Measurements from ENCODE around the gene SHLD1. TPM values are rescaled to one million over a fixed set of nuclear protein-coding genes. Genes with fewer than 3 reads are reported as not detected.
A peak's percentile ranks its signal among the peaks of the same experiment; 100 is the strongest.

Gene SHLD1
- total and polyA plus RNA-seq, 4 donors = 6.2 to 9.0 (median 8.6) TPM

DNA sequence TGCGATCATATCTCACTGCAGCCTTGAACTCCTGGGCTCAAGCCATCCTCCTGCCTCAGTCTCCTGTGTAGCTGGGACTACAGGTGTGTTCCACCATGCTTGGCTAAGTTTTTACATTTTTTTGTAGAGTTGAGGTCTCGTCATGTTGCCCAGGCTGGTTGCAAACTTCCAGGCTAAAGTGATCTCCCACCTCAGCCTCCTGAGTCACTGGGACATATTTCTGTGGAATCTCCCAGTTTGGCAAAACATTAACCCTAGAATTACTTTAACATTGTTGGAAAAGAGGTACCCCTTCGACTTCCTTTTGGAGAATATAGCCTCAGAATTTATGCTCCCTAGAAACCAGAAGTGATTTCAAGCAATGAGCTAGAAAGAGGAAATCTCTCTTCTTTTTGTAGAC is 57.2 kb downstream of the SHLD1 start:
- no peaks in the 10 kb centered on the region for H3K9me3 ChIP-seq (ENCODE audit: control insufficient read depth, insufficient read depth, low read length)
- peaks cover 2% of the 10 kb centered on the region for H3K36me3 ChIP-seq (ENCODE audit: control insufficient read depth, insufficient read depth, low read length)
- no peaks in the 10 kb centered on the region for H3K27me3 ChIP-seq (ENCODE audit: control insufficient read depth, insufficient read depth, low read length)
- 80% methylated on average over 1 of the region's 3 CpGs for WGBS (ENCODE audit: insufficient coverage)
- no peak overlapping the region for H3K27ac ChIP-seq (ENCODE audit: low read depth, low read length)
- DNase-seq (ENCODE audit: low read depth in 4 of 6, low spot score in 6 of 6) = no peak
- no peak overlapping the region for H3K4me3 ChIP-seq (ENCODE audit: low read depth, low read length)
- no peaks in the 10 kb centered on the region for H3K4me1 ChIP-seq (ENCODE audit: control insufficient read depth, insufficient read depth, low read length)

DNA sequence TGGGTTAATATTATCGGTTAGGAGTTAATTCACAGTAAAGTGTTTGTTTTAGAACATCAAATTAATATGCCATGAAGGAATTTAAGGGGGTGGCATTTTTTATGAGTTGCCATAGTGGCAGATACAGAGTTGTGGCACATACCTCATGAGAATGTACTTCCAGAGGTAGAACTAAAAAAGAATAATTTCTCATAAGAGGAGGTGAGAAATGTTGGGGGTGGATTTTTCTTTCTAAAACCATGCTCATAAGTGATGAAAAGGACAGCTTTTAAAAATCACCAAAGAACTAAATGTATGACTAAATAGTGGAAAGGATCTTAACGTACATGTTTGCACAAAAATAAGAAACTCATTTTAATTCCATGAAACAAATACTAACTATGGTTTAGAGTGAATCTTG is 58.7 kb downstream of the SHLD1 start:
- Histone ChIP-seq H3K9me3 (ENCODE audit: control insufficient read depth, insufficient read depth, low read length) (no peaks in the 10 kb centered on the region), H3K4me1 (ENCODE audit: control insufficient read depth, insufficient read depth, low read length) (no peaks in the 10 kb centered on the region), H3K36me3 (ENCODE audit: control insufficient read depth, insufficient read depth, low read length) (no peaks in the 10 kb centered on the region), H3K4me3 (ENCODE audit: low read depth, low read length) (no peak overlapping the region), H3K27me3 (ENCODE audit: control insufficient read depth, insufficient read depth, low read length) (no peaks in the 10 kb centered on the region), H3K27ac (ENCODE audit: low read depth, low read length) (no peak overlapping the region)
- DNase-seq (ENCODE audit: low read depth in 4 of 6, low spot score in 6 of 6) = no peak
- WGBS (ENCODE audit: insufficient coverage) = no CpG with 5 or more reads among the region's 2 CpGs

DNA sequence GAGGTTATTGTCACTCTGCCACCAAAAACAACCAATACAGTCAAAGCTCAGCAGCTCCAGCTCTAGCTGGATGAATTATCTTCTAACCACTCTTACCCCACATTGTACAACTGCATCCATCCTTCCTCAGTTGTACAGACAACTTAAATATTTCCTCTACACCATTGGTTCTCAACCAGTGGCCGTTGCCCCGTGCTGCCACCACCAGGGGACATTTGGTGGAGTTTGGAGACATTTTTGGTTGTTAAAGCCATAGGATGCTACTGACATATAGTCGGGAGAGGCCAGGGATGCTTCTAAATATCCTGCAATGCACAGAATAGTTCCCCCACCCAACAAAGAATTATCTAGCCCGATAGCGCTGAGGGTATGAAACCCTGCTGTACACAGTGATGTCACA is 59.3 kb downstream of the SHLD1 start:
- Histone ChIP-seq H3K4me3 (ENCODE audit: low read depth, low read length) (no peak overlapping the region), H3K36me3 (ENCODE audit: control insufficient read depth, insufficient read depth, low read length) (no peaks in the 10 kb centered on the region), H3K4me1 (ENCODE audit: control insufficient read depth, insufficient read depth, low read length) (no peaks in the 10 kb centered on the region), H3K27me3 (ENCODE audit: control insufficient read depth, insufficient read depth, low read length) (no peaks in the 10 kb centered on the region), H3K27ac (ENCODE audit: low read depth, low read length) (no peak overlapping the region), H3K9me3 (ENCODE audit: control insufficient read depth, insufficient read depth, low read length) (no peaks in the 10 kb centered on the region)
- WGBS (ENCODE audit: insufficient coverage) = 95% methylated on average over 2 of the region's 5 CpGs
- DNase-seq (ENCODE audit: low read depth in 4 of 6, low spot score in 6 of 6) = no peak

DNA sequence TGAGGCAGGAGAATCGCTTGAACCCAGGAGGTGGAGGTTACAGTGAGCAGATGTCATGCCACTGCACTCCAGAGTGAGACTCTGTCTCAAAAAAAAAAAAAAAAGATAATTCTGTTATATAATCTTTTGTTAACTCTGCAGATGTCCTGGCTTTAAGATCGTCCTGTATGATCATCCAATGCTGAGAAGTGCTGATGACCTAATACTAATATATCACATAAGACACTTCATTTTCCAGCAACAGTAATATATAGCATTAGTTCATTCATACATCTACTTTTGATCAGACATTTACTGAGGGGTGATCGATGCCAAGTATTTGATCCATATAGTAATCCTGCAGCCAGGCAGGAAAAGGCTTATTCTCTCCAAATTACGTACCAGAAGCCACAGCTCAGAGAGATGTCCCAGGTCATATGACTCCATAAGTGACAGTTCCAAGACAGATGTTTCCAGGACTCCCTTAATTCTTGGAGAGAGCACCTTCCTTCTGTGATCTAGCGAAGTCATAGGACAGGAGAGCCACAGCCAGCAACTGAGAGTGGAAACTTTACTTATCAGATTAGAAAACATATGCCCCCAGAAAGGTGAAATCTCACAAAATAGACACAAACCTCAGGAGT is 60.7 kb downstream of the SHLD1 start:
- WGBS (ENCODE audit: insufficient coverage) = 94% methylated on average over 3 of the region's 5 CpGs
- no peaks in the 10 kb centered on the region for H3K27me3 ChIP-seq (ENCODE audit: control insufficient read depth, insufficient read depth, low read length)
- no peak overlapping the region for H3K27ac ChIP-seq (ENCODE audit: low read depth, low read length)
- no peaks in the 10 kb centered on the region for H3K4me1 ChIP-seq (ENCODE audit: control insufficient read depth, insufficient read depth, low read length)
- DNase-seq (ENCODE audit: low read depth in 4 of 6, low spot score in 6 of 6) = no peak
- no peaks in the 10 kb centered on the region for H3K36me3 ChIP-seq (ENCODE audit: control insufficient read depth, insufficient read depth, low read length)
- H3K4me3 ChIP-seq (ENCODE audit: low read depth, low read length) = no peak overlapping the region
- H3K9me3 ChIP-seq (ENCODE audit: control insufficient read depth, insufficient read depth, low read length) = no peaks in the 10 kb centered on the region

DNA sequence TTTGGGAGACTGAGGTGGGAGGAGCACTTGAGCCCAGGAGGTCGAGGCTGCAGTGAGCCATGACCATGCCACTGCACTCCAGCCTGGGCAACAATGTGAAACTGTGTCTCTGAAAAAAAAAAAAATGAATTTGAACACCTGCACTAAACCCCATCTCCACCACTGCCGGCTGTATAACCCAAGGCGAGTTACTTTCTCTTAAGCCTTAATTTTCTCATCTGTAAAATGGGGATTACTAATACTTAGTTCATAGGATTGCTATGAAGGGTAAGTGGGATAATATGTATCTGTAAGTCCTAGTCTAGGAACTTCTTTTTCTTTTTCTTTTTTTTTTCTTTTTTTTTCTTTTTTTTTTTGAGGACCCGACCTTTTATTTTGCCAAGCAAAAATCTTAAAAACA is 61.5 kb downstream of the SHLD1 start:
- H3K27me3 ChIP-seq (ENCODE audit: control insufficient read depth, insufficient read depth, low read length) = no peaks in the 10 kb centered on the region
- H3K4me3 ChIP-seq (ENCODE audit: low read depth, low read length) = no peak overlapping the region
- H3K36me3 ChIP-seq (ENCODE audit: control insufficient read depth, insufficient read depth, low read length) = no peaks in the 10 kb centered on the region
- H3K4me1 ChIP-seq (ENCODE audit: control insufficient read depth, insufficient read depth, low read length) = no peaks in the 10 kb centered on the region
- DNase-seq (ENCODE audit: low read depth in 4 of 6, low spot score in 6 of 6) = no peak
- WGBS (ENCODE audit: insufficient coverage) = no CpG with 5 or more reads among the region's 4 CpGs
- H3K9me3 ChIP-seq (ENCODE audit: control insufficient read depth, insufficient read depth, low read length) = no peaks in the 10 kb centered on the region
- H3K27ac ChIP-seq (ENCODE audit: low read depth, low read length) = no peak overlapping the region

DNA sequence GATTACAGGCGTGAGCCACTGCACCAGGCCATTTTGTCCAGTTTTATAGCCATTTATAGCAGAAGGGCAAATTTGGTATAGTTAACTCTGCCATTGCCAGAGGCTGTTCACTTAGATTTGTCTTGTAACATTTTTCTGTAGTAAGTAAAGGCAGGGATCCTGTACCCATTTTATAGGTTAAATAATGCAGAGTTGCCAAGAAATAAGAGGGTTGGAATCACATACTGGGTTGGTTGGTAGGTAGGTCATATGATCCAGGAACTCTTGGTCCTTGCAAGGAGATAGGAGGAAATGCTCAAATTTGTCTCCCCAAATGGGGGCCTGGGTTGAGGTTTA is 68.1 kb downstream of the SHLD1 start:
- H3K9me3 ChIP-seq (ENCODE audit: control insufficient read depth, insufficient read depth, low read length) = no peaks in the 10 kb centered on the region
- no peak overlapping the region for H3K4me3 ChIP-seq (ENCODE audit: low read depth, low read length)
- H3K36me3 ChIP-seq (ENCODE audit: control insufficient read depth, insufficient read depth, low read length) = no peaks in the 10 kb centered on the region
- no CpG with 5 or more reads among the region's 1 CpG for WGBS (ENCODE audit: insufficient coverage)
- no peaks in the 10 kb centered on the region for H3K27me3 ChIP-seq (ENCODE audit: control insufficient read depth, insufficient read depth, low read length)
- no peak for DNase-seq (ENCODE audit: low read depth in 4 of 6, low spot score in 6 of 6)
- H3K27ac ChIP-seq (ENCODE audit: low read depth, low read length) = no peak overlapping the region
- no peaks in the 10 kb centered on the region for H3K4me1 ChIP-seq (ENCODE audit: control insufficient read depth, insufficient read depth, low read length)

DNA sequence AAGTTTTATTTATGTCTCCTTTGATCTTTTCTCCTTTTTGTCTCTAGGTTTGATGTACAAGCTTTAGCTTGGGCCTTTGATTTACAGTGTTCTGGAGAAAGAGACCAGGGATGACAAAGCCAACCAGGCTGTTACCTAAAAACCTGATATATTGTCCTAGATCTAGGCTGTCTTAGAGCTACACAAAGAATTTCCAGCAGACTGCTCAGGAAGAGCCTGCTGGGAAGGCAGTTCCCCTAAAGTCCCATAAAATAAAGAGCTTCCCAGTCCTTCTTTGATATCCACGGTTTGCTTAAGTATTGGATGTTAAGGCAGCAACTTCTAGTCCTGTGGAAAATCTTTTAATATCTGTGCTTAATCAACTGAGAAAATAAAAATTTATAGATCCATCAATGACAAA is 70.5 kb downstream of the SHLD1 start:
- no CpG with 5 or more reads among the region's 1 CpG for WGBS (ENCODE audit: insufficient coverage)
- no peaks in the 10 kb centered on the region for H3K27me3 ChIP-seq (ENCODE audit: control insufficient read depth, insufficient read depth, low read length)
- no peak overlapping the region for H3K4me3 ChIP-seq (ENCODE audit: low read depth, low read length)
- no peaks in the 10 kb centered on the region for H3K4me1 ChIP-seq (ENCODE audit: control insufficient read depth, insufficient read depth, low read length)
- no peak overlapping the region for H3K27ac ChIP-seq (ENCODE audit: low read depth, low read length)
- no peaks in the 10 kb centered on the region for H3K36me3 ChIP-seq (ENCODE audit: control insufficient read depth, insufficient read depth, low read length)
- peak in 1 of 6 donors; percentile 56 for DNase-seq (ENCODE audit: low read depth in 4 of 6, low spot score in 6 of 6)
- H3K9me3 ChIP-seq (ENCODE audit: control insufficient read depth, insufficient read depth, low read length) = no peaks in the 10 kb centered on the region

DNA sequence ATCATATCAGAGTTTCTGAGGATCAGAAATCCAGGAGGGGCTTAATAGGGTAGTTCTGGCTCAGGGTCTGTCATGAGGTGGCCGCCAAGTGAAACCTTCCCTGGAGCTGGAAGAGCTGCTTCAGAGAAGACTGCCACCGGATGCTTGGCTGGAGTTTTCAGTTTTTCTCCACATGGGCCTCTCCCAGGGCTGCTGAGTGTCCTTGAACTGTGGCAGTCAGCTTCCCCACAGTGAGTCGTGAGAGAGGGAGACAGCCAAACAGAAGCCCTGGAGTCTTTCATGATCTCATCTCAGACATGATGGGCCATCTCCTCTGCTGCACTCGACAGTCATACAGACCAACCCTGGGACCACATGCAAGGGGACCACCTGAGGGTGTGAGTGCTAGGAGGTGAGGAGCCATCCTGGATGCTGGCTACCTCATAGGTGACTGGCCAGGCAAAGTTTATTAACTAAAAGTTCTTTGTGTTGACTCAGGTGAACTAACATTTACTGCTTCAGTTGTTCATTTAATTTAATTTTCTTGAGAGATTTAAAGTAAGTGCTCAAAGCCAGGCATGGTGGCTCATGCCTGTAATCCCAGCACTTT is 71.5 kb downstream of the SHLD1 start:
- 78% methylated on average over 3 of the region's 4 CpGs for WGBS (ENCODE audit: insufficient coverage)
- Histone ChIP-seq H3K9me3 (ENCODE audit: control insufficient read depth, insufficient read depth, low read length) (no peaks in the 10 kb centered on the region), H3K36me3 (ENCODE audit: control insufficient read depth, insufficient read depth, low read length) (no peaks in the 10 kb centered on the region), H3K27me3 (ENCODE audit: control insufficient read depth, insufficient read depth, low read length) (no peaks in the 10 kb centered on the region), H3K4me3 (ENCODE audit: low read depth, low read length) (no peak overlapping the region), H3K4me1 (ENCODE audit: control insufficient read depth, insufficient read depth, low read length) (no peaks in the 10 kb centered on the region), H3K27ac (ENCODE audit: low read depth, low read length) (no peak overlapping the region)
- DNase-seq (ENCODE audit: low read depth in 4 of 6, low spot score in 6 of 6) = no peak

DNA sequence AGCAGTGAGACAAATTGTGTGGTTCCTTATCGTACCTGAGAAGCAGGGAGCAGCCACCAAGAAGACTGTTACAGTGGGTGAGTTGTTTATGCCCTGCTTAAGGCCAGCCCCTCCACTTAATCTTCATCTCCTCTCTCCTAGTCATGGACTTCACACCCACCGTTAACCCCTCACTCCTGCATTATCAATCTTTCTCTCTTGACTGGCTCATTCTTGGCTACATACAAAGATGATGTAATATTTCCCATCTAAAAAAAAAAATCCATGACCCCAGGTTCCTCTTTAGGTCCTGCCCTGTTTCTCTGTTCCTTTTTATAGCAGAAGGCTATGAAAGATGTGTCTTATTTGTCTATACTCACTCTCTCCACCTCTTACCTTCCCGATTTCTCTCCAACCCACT is 72.4 kb downstream of the SHLD1 start:
- no peaks in the 10 kb centered on the region for H3K9me3 ChIP-seq (ENCODE audit: control insufficient read depth, insufficient read depth, low read length)
- H3K27me3 ChIP-seq (ENCODE audit: control insufficient read depth, insufficient read depth, low read length) = no peaks in the 10 kb centered on the region
- H3K27ac ChIP-seq (ENCODE audit: low read depth, low read length) = no peak overlapping the region
- no peak overlapping the region for H3K4me3 ChIP-seq (ENCODE audit: low read depth, low read length)
- DNase-seq (ENCODE audit: low read depth in 4 of 6, low spot score in 6 of 6) = no peak
- no CpG with 5 or more reads among the region's 3 CpGs for WGBS (ENCODE audit: insufficient coverage)
- H3K4me1 ChIP-seq (ENCODE audit: control insufficient read depth, insufficient read depth, low read length) = peaks cover 3% of the 10 kb centered on the region
- peaks cover 6% of the 10 kb centered on the region for H3K36me3 ChIP-seq (ENCODE audit: control insufficient read depth, insufficient read depth, low read length)

DNA sequence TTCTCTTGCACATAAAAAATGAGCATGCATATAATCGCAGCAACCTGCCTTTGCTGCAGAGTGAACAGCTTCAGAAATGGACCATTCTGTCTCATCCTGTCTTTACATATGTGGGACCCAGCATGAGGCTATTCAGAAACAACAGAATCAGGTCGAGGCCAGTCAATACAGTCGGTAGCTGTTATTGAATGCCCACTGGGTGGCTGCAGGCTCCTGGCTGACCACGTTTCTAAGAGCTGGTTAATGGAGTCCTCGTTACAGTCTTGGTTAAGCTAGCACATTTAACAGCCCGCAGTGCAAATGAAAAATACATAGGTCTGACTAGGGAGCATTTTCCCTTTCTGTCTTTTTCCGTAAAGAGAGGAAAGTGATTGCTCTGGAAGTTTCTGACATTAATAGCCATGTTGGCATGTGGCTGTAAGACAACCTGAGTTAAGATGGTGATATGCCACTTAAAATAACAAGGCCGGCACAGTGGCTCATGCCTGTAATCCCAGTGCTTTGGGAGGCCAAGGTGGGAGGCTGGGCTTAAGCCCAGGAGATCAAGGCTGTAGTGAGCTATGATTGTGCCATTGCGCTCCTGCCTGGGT is 75.0 kb downstream of the SHLD1 start:
- Histone ChIP-seq H3K9me3 (ENCODE audit: control insufficient read depth, insufficient read depth, low read length) (no peaks in the 10 kb centered on the region), H3K36me3 (ENCODE audit: control insufficient read depth, insufficient read depth, low read length) (peaks cover 6% of the 10 kb centered on the region), H3K27me3 (ENCODE audit: control insufficient read depth, insufficient read depth, low read length) (no peaks in the 10 kb centered on the region), H3K4me1 (ENCODE audit: control insufficient read depth, insufficient read depth, low read length) (peaks cover 3% of the 10 kb centered on the region), H3K27ac (ENCODE audit: low read depth, low read length) (no peak overlapping the region), H3K4me3 (ENCODE audit: low read depth, low read length) (no peak overlapping the region)
- DNase-seq (ENCODE audit: low read depth in 4 of 6, low spot score in 6 of 6) = peak in 1 of 6 donors; percentile 72
- WGBS (ENCODE audit: insufficient coverage) = 28% methylated on average over 8 of the region's 9 CpGs
